Stimulated activated CD4-positive, alpha-beta T cell treated with anti-CD3 and anti-CD28 coated beads, TNF-alpha, amount 100 ng/mL, for 4 hours (primary cell): ENCODE results near the gene STAB1.

Experiments used
- DNase-seq, 3 experiments: peaks; one replicate each; pipeline ENCODE4 v3.0.0-alpha.2; 2020; ENCODE audit warnings: low read depth in 3 of 3

STAB1 gene

GRCh38 chr3:52487050-52487787 lies 7.9 kb upstream of the STAB1 start:
- DNase-seq: no peak

GRCh38 chr3:52487788-52488691 lies 7.1 kb upstream of the STAB1 start:
- no peak for DNase-seq

GRCh38 chr3:52488746-52489145 lies 6.4 kb upstream of the STAB1 start:
- no peak for DNase-seq

- DNase-seq: no peak
These were observed 5.7 kb upstream of the STAB1 start for GRCh38 chr3:52489453-52489852.

- DNase-seq: no peak
These were observed 4.9 kb upstream of the STAB1 start for GRCh38 chr3:52490035-52490938.

- no peak for DNase-seq
These were observed 4.1 kb upstream of the STAB1 start for GRCh38 chr3:52490939-52491526.

GRCh38 chr3:52492059-52492458 lies 3.1 kb upstream of the STAB1 start:
- no peak for DNase-seq

- DNase-seq: no peak
These were observed 1.7 kb upstream of the STAB1 start for GRCh38 chr3:52493232-52494017.

GRCh38 chr3:52494445-52494844 lies 693 bp upstream of the STAB1 start:
- no peak for DNase-seq

GRCh38 chr3:52495777-52496602 lies 852 bp downstream of the STAB1 start:
- no peak for DNase-seq

- DNase-seq: no peak
These were observed 3.3 kb downstream of the STAB1 start for GRCh38 chr3:52498137-52499054.

GRCh38 chr3:52501046-52501445 lies 5.9 kb downstream of the STAB1 start:
- no peak for DNase-seq

GRCh38 chr3:52502001-52502400 lies 6.9 kb downstream of the STAB1 start:
- DNase-seq: no peak

- no peak for DNase-seq
These were observed 7.7 kb downstream of the STAB1 start for GRCh38 chr3:52502808-52503350.

- DNase-seq: no peak
These were observed 8.8 kb downstream of the STAB1 start for GRCh38 chr3:52503788-52504424.

GRCh38 chr3:52504977-52505376 lies 9.8 kb downstream of the STAB1 start:
- DNase-seq: no peak

- DNase-seq: no peak
These were observed 11.3 kb downstream of the STAB1 start for GRCh38 chr3:52506266-52506966.
